ENCODE results near the gene SEC61A1.
A peak's percentile ranks its signal among the peaks of the same experiment; 100 is the strongest.

SEC61A1 gene

DNA sequence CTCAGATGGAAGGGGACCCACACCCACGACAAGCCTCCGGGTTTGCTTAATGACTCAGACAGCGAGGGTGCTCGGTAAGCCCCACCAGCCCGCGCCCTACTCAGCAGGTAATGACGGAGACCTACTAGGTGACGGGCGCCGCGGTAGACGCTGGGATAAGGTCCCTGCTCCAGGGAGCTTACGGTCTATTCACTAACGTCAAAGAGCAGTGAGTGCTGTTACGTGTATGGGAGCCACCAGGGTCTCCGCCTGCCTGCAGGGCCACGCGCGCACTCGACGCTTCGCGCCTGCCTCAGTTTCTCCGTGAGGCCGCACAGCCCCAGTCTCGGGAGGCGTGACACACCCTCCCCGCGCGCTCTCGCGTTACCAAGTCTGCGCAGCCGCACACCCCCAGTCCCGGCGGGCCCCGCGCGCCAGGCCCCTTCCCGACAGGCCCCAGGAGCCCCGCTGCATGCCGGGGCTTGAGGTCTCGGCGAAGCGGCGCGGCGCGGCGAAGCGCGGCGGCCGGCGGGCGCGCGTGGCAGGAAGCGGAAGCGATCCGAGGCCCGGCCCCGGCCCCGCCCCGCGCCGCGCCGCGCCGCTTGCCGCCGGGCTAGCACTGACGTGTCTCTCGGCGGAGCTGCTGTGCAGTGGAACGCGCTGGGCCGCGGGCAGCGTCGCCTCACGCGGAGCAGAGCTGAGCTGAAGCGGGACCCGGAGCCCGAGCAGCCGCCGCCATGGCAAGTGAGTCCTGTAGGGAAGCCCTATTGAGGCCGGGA lies at the start of gene SEC61A1:
TSS of gene SEC61A1 (plus strand) at position 601 of the 758 bp plus-strand sequence. CDS start at position 717, 116 bp downstream.
- intact Hi-C loops (cut with DNase I) = loop anchor here (10.0 kb wide), 1 partner anchor 457 kb away; the partner anchor contains the start of genes MCM2 and TPRA1
- peak; percentile 87 to 99 (median 91) for DNase-seq

DNA sequence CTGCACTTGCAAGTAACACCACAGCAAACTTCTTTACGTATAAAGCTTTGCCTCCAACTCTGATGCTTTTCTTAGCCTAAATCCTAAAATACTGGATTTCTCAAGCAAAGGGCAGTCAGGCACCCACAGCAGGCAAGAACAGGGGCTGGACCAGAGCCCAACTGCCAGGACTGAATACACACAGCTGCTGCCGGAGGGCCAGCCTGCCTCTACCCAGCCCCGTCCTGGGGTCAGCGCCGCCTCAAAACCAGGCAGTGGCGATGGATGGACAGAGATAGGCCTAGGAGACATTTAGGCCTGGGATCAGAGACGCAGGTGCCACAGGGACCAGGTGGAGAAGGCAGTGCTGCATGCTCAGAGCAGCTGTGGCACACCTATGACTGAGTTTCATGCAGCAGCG lies 47.6 kb upstream of the SEC61A1 start:
- DNase-seq = no peak
- intact Hi-C loops (cut with DNase I) = no loop called here

DNA sequence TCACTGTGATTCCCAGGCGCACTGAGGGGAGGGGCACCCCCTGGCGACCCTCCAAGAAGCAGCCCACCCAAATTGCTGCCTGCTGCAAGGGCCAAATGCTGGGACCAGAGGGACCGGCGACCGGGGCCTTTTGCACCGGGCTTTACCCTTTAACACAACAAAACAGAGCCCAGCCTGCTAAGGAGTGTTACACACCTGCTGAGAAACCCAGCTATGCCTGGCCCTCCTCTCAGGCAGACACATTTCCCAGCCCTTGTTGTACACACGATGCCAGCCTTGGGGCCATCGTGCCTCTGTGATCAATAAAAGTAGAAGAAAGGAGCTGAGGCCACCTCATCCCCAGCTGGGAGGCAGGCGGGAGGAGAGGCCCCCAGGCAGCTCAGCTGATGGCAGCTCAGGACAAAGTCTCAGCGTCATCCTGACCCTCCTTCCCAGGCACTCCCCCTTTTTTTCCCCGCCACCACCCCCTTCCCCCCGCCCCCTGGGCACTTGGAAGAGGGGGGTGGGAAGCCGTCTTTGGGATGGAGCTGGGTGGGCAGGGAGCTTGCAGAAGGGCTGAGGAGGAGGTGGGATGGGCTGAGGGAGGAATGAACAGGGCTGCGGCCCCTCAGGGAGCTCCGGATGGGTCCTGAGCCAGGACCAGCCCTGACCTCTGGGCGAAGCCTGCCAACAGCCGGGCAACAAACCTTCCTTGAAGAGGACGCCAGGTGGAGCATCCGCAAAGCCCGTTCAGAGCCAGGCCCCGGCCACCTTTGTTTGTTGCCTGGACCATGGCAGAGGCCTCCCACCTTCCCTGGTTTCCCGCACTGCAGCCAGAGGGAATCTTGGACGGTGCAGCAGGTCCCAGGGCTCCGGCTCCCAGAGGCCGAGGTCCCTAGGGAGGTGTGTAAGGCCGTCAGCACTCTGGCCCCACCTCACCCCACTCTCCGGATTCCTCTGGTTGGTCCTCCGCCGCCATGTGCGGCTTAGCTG lies 45.9 kb upstream of the SEC61A1 start:
- DNase-seq = peak in 1 of 10 donors; percentile 72
- intact Hi-C loops (cut with DNase I) = no loop called here

DNA sequence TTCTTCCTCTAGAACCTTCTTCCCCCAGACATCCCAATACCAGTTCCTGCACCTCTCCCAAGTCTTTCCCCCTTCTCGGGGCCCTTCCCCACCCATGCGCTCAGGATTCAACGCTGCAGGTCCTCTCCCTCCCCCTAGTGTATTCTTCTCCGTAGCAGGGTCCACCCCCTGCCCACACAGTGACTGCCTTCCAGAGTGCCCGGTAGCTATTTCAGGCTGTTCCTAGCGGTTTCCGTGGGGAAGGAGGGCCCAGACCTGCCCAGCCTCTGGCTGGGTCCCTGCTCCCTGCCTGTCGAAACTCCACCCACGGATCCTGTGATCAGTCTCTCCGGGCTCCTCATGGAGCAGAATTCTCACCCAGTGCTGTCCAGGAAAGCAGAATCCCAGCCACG lies 45.2 kb upstream of the SEC61A1 start:
- no peak for DNase-seq

DNA sequence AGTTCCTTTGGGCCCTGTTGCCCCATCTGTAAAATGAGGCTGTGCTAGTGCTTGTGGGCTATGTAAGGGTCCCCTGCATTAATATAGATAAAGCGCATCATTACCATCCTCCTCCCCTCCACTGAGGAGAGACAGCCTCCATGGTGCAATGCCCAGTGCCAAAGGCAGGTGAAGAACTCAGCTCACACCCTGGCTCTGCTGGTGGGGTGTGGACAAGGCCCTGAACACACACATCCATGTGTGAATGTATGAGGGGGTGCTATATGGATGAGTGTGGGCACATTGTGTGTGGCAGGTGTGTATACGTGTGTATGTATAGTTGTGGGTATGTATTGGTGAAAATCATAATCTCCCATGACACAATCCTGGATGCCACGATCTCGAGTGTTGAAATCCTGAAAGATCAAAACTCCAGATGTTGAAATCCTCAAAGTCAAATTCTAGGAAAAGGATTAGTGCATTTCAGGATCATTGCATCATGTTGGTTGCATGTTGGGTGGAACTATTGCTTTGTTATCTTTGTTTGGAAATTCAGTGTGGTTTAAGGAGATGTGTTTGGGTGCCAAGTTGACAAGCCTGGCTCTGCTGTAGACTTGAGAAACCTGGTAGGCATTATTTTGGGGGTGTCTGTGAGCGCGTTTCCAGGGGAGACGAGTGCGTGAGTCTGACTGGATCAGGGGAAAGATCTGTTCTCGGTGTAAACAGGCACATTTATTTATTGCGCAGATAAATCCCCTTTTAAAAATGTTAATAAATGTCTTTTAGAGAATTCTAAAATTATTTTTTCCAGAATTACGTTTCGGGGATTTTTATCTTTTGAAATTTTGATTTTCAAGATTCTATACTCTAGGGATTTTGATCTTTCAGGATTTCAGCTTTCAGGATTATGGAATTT lies 42.0 kb upstream of the SEC61A1 start:
- peak in 1 of 10 donors; percentile 22 for DNase-seq
- intact Hi-C loops (cut with DNase I) = no loop called here

More for the DNA sequence above, 45.2 kb upstream of the SEC61A1 start:
- intact Hi-C loops (cut with DNase I) = no loop called here

DNA sequence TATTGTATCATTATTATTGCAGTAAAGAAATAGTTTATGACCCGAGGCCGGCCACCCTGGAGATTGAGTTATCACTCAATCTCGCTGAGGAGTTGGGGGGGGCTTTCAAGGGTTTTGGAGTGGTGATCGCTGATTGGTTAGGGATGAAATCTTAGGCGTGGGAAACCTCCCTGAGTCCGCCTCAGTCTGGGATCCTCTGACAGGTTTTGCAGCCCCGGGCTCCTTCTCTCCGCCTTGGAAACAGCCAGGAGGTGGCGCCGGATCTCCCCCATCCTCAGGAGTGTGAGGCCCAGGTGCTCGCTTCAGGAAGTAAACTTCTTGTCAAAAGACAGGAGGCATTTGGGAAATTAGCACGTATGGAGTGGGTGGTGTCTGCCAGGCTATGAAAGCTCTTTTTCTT lies 41.1 kb upstream of the SEC61A1 start:
- intact Hi-C loops (cut with DNase I) = no loop called here
- DNase-seq = peak in 7 of 10 donors; percentile 37 to 92 (median 53)

DNA sequence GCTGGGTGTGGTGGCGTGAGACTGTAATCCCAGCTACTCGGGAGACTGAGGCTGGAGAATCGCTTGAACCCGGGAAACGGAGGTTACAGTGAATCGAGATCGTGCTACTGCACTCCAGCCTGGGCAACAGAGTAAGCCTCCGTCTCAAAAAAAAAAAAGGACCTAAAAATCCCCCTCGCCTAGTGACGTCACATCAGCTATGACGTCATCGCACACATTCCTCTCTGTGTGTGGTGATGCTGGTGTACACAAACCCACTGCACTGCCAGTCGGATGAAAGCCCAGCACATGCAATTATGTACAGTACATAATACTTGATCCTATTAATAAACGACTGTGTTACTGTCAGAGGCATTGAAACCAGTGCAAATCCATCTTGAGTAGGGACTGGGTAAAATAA lies 40.2 kb upstream of the SEC61A1 start:
- intact Hi-C loops (cut with DNase I) = no loop called here

DNA sequence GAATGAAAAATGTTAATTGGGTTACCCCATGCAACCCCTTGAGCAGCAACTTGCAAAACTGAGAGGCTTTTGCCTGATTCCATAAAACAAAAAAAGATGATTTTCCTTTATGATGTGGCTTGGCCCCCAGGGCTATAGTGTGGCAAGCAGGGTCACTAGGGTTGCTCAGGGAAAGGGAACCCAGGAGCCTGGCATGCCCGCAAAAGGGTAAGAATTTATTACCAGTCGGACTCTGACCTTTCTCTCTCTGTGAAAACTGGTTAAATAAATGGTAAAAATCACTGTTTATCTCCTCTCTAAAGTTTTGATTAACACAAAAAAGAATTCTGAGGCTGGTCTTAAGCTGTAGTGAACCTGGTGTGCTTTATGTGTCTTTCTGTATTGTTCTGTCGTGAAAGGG lies 37.7 kb upstream of the SEC61A1 start:
- no peak for DNase-seq
- intact Hi-C loops (cut with DNase I) = no loop called here

More for the DNA sequence above, 40.2 kb upstream of the SEC61A1 start:
- no peak for DNase-seq

DNA sequence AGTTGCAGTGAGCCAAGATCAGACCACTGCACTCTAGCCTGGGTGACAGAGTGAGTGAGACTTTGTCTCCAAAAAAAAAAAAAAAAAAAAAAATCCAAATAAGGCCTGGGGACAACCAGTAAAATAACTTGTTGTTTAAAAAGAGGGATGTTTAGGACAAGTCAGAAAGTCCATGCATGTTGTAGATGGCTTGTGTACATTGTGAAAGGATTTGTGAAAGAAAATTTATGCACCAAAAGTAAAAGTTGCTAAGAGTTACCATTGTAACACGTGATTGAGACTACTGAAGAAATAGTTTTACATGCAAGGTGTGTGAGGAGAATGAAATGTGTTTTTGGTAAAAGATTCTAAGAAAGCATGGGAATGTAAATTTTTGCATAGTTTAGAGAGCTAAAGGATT lies 35.7 kb upstream of the SEC61A1 start:
- no peak for DNase-seq
- intact Hi-C loops (cut with DNase I) = no loop called here

DNA sequence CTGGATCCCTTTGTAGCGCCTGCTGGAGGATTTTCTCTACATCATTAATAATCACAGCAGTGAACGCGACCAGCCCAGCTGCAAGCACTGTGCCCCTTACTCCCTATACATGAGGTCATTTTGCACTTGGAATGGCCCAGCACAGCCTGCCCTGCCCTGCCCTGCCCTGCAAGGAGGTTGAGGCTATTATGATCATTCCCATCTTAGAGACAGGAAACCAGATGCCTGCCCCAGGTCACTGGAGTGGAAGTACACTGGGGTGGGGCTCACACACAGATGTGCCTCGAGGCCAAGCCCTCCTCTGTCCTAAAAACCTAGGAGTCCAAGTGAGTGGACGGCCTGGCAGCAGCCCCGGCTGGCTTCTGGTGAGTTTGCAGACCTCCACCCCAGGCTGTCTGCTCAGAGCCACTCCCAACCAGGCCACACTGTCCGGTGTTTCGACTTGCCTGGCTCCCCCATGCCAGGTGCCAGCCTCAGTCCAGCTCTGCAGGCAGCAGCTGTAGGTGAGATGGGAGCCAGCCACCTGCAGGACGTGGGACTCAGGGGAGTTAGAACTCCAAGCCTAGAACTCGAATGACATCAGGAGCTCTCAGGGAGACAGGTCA lies 30.4 kb upstream of the SEC61A1 start:
- intact Hi-C loops (cut with DNase I) = no loop called here
- peak in 1 of 10 donors; percentile 56 for DNase-seq

DNA sequence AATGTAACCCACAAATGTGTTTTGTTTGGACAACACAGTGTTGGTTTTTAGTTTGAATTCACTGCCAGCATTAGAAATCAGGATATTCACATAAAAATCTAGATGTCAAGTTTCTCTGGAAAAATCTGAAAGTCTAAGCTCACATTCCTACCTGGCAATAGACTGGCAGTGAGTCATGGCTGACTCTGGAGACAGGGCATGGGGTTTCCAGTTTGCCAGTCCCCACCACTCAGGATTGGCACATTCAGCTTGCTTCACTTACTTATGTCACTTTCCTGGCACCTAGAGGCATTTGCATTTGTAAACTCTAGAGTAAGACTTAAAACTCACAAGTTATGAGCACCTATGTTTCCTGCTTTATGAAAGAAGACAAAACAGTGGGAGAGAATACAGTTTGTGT lies 19.1 kb upstream of the SEC61A1 start:
- intact Hi-C loops (cut with DNase I) = no loop called here
- no peak for DNase-seq

DNA sequence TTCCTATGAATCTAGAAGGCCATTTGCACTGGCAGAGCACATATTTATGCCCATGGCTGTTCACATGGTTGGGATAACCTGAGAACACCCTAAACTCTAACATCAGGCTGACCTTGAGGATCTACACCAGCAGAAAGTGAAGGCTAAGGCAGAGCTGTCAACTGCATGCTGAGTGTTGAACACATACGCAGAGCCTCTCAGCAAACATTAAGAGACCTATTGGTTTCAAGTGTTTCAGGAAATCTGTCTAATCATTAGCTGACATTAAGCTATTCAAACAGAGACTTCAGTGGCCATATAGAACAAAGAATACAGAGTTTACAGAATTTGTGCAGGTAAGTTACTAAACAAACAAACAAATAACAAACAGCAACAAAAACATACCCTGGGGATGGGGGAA lies 16.1 kb upstream of the SEC61A1 start:
- no peak for DNase-seq
- intact Hi-C loops (cut with DNase I) = no loop called here

DNA sequence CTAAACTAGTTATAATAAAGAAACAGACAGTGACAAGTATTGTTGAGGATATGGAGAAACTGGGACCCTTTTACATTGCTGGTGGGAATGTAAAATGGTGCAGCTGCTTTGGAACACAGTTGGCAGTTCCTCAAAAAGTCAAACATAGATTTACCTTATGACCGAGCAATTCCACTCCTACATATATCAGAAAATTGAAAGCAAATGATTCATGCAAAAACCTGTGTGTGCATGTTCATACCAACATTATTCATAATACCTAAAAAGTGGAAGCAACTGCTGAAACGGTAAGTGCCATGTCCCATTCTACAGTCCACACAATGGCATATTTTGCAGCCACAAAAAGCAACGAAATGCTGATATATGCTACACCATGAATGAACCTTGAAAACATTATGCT lies 12.2 kb upstream of the SEC61A1 start:
- intact Hi-C loops (cut with DNase I) = no loop called here
- no peak for DNase-seq

DNA sequence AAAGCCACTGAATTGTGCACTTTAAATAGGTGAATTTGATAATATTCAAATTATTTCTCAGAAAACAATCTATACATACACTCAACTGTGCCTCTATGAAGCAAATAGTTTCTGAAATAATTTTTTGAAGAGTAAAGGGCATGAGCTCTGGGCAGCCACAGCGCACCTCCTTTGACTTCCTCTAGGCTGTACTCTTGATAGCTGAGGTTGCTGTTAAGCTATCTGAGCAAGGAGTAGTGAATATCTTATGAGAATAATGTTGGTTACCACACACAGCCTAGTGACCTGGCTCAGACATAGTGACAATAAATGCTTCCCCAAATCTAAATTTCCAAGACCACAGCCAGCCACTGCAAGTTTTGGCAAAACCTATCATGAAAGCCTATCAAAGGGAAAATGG lies 11.6 kb upstream of the SEC61A1 start:
- intact Hi-C loops (cut with DNase I) = no loop called here
- DNase-seq = no peak

DNA sequence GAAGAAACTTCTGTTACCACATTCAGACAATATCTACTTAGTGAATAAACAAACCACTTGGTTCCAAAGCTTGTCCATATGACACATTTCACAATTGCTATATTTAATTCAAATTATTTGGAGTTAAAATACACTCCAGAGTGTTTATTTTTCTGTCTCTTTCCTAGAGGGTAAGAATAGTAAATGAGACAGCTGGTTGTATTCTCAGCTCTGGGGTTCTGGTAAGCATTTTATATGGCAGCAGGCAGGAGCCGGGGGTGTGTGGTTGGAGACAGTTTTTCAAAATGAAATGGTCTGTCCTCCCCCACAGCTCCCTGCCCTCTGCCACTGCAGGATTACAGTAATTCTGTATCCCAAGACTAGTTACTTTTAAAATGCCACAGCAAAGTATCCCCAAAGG lies 10.9 kb upstream of the SEC61A1 start:
- DNase-seq = peak in 4 of 10 donors; percentile 26 to 87 (median 69)
- intact Hi-C loops (cut with DNase I) = no loop called here

DNA sequence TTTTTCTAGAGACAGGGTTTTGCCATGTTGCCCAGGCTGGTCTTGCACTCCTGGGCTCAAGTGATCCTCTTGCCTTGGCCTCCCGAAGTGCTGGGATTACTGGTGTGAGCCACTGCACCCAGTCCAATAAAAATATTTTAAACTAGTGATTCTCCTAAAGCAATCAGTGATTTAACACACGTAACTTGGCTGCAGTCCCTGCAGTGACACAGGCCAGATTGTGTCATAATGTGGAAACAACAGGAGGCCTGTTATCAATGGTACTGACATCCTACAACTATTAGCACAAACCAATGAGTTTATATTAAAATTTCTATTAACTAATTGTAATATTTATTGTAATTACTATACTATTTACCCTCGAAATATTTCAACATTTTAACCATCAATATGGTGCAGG lies 1.6 kb upstream of the SEC61A1 start:
- no peak for DNase-seq

DNA sequence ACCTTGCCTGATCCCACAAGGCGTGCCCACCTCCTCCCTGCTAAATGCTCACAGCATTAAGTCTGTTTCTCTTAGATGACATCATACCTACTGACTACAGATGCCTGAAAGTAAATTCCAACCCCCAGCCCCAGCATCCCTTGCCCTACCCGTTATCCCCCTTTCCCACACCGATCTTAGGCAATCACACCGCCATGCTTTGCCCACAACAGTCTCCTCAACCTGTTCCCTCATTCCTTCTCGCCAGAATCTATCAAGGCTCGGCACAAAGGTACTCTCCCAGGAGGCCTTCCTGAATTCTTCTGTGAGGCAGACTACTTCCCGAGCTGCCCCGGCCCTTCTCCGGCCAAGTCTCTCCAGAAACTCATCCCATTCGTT lies 789 bp upstream of the SEC61A1 start:
- no peak for DNase-seq
- intact Hi-C loops (cut with DNase I) = loop anchor here (10.0 kb wide), 1 partner anchor 457 kb away; the partner anchor contains the start of genes MCM2 and TPRA1

More for the DNA sequence above, 1.6 kb upstream of the SEC61A1 start:
- intact Hi-C loops (cut with DNase I) = loop anchor here (10.0 kb wide), 1 partner anchor 456 kb away; the partner anchor contains the start of genes MCM2 and TPRA1

DNA sequence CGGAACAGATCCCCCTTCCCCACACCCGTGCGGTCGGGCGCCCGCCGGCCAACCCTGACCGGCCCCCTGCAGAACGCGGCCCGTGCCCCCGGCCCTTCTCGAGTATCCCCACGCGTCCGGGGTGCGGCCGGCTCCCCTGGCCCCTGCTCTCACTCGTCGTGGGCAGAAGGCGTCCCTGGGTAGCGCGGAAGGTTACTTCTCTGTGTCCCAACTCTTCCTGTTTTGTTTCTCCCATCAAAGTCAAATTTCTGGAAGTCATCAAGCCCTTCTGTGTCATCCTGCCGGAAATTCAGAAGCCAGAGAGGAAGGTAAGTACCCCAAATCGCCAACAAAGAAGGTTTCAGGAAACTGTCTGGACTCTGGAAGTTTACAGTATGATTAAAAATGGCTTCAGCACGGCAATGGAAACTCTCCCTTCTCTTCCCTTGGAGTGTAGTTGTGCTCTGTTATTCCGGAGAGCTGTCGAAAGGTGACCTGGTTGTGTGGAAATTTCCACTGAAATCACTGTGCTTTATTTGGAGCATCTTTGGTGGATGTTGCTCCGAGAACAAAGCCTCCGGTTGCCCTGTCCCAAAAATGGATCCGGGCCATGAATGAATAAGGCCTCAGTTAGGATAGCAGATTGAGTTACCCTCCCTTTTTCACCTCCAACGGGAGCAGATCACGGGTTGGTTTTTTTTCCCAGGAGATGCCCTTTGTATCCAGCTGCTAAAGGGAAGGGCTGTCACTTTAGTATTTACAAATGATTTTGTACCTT lies 536 bp downstream of the SEC61A1 start:
- intact Hi-C loops (cut with DNase I) = loop anchor here (10.0 kb wide), 1 partner anchor 458 kb away; the partner anchor contains the start of genes MCM2 and TPRA1
- DNase-seq = no peak

DNA sequence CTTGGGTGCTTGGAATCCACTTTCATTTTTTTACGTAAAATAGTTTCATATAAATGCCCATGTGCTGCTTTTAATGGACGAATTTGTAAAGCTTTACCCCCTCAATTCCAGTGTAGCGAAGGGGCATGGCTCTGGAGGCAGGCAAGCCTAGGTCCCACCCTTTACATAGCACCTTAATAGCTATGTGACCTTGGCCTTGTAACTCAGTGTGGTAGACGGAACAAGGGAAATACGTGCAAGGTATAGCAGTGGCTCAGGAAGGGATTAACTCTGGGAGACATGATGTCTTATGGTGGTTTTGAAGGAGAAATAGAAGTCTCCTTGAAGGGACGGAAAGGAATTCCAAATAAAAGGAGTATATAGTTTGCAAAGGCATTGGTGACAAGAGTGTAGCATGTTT lies 1.4 kb downstream of the SEC61A1 start:
- no peak for DNase-seq
- intact Hi-C loops (cut with DNase I) = loop anchor here (10.0 kb wide), 1 partner anchor 459 kb away; the partner anchor contains the start of genes MCM2 and TPRA1

Measured in posterior cingulate gyrus (tissue), 11 donors.